K562 (cell line): ENCODE data around the gene ISY1. TPM values are rescaled to one million over a fixed set of nuclear protein-coding genes. Genes with fewer than 3 reads are reported as not detected.
A peak's percentile ranks its signal among the peaks of the same experiment; 100 is the strongest.

Experiments
- ATAC-seq: fragments of 200-7000 bp; cut with Tn5 transposase; 3 replicates; pipeline ENCODE4 v1.9.1; 2020; ENCODE audit warnings: moderate library complexity
- BruUV-seq: library from RNA; stranded (reverse); fragments of 400-500 nt; replicated peaks from 2 replicates; lab custom pipeline; 2021; lab: Mats Ljungman, UMichigan
- CTCF ChIA-PET: fragments of 300-600 bp; formaldehyde crosslinking; extraction: SDS; loops from one replicate; lab custom pipeline; 2021; ENCODE audit warnings: low intra/inter-chr PET ratio; lab: Yijun Ruan, JAX
- POLR2A ChIA-PET: fragments of 300-600, 350-650 bp; sonication (Branson Sonifier 250); formaldehyde crosslinking; extraction: SDS; loops from one replicate; lab custom pipeline; 2021; ENCODE audit warnings: antibody characterized with exemption, inconsistent platforms; lab: Yijun Ruan, JAX
- DNase-seq, 4 experiments: peaks; one replicate each; pipeline versions ENCODE4 v3.0.0 to v3.0.0-alpha.2; 2011 to 2018; ENCODE audit warnings: low spot score in 3 of 4, mixed read lengths in 3 of 4; ENCODE audit errors: extremely low read depth in 1 of 4
- FAIRE-seq: peaks from 2 replicates; lab custom pipeline; 2011; peaks lifted over from hg19 to GRCh38; lab: Jason Lieb, UNC
- H2AFZ ChIP-seq: 2 replicates; pipeline ENCODE4 v1.6.0; 2011; ENCODE audit warnings: low read depth, low read length, control low read depth, inconsistent platforms
- H3K27ac ChIP-seq: fragments of 200-600 bp; 3 replicates; pipeline ENCODE4 v1.8.0; 2011; ENCODE audit warnings: low read depth, mild to moderate bottlenecking, control low read depth, inconsistent platforms, low read length, moderate library complexity, mixed read lengths; ENCODE audit errors: extremely low read depth
- H3K27me3 ChIP-seq, 2 experiments: fragments of 300-600 bp in 1 of 2; 2 replicates in 1 of 2; 3 replicates in 1 of 2; pipeline versions ENCODE4 v1.6.0 to v1.8.0; 2011; ENCODE audit warnings: inconsistent platforms in 2 of 2, low read length in 2 of 2, mild to moderate bottlenecking in 1 of 2, mixed read lengths in 1 of 2, moderate library complexity in 1 of 2; ENCODE audit not compliant: control insufficient read depth in 2 of 2, insufficient read depth in 2 of 2
- H3K36me3 ChIP-seq: fragments of 300-600 bp; 3 replicates; pipeline ENCODE4 v1.8.0; 2011; ENCODE audit warnings: mild to moderate bottlenecking, low read length, inconsistent platforms; ENCODE audit not compliant: control insufficient read depth, insufficient read depth
- H3K4me1 ChIP-seq, 2 experiments: fragments of 200-600 bp in 1 of 2; replicated peaks in 1 of 2; 2 replicates in 1 of 2; 3 replicates in 1 of 2; pipeline versions ENCODE4 v1.5.1 to v1.8.0; 2011; ENCODE audit warnings: inconsistent platforms in 2 of 2, low read length in 2 of 2, mild to moderate bottlenecking in 1 of 2, mixed read lengths in 1 of 2, moderate library complexity in 1 of 2; ENCODE audit not compliant: control insufficient read depth in 2 of 2, insufficient read depth in 2 of 2
- H3K4me2 ChIP-seq: 2 replicates; pipeline ENCODE4 v1.6.1; 2011; ENCODE audit warnings: low read length, control low read depth, inconsistent platforms, mixed read lengths; ENCODE audit not compliant: insufficient read depth
- H3K4me3 ChIP-seq: fragments of 200-600 bp; sonication (generic), shearing (Covaris generic); 2 replicates; pipeline ENCODE4 v1.5.1; 2016; ENCODE audit warnings: control low read depth, inconsistent platforms
- H3K79me2 ChIP-seq: fragments of 200-600 bp; 3 replicates; pipeline ENCODE4 v1.8.0; 2011; ENCODE audit warnings: low read length, inconsistent platforms; ENCODE audit not compliant: control insufficient read depth, insufficient read depth
- H3K9ac ChIP-seq, 2 experiments: 2 replicates each; pipeline versions ENCODE4 v1.6.0 to v1.6.1; 2011; ENCODE audit warnings: low read depth in 2 of 2, low read length in 2 of 2, control low read depth in 1 of 2, inconsistent platforms in 1 of 2, mild to moderate bottlenecking in 1 of 2, mixed read lengths in 1 of 2; ENCODE audit not compliant: insufficient read depth in 1 of 2
- H3K9me1 ChIP-seq: one replicate; pipeline ENCODE4 v1.6.0; 2011; ENCODE audit warnings: inconsistent platforms, mild to moderate bottlenecking, low read length, moderate library complexity; ENCODE audit not compliant: control insufficient read depth, insufficient read depth
- H3K9me3 ChIP-seq: replicated peaks from 2 replicates; pipeline ENCODE4 v1.5.1; 2011; ENCODE audit warnings: low read depth, low read length, inconsistent platforms; ENCODE audit not compliant: control insufficient read depth, insufficient read depth
- H4K20me1 ChIP-seq: replicated peaks from 2 replicates; pipeline ENCODE4 v1.6.1; 2011; ENCODE audit warnings: low read length, inconsistent platforms, mixed read lengths; ENCODE audit not compliant: control insufficient read depth, insufficient read depth
- ATF4 ChIP-seq: fragments of 450-650 bp; formaldehyde crosslinking; IDR thresholded peaks from 2 replicates; pipeline ENCODE4 v1.4.0; 2022; ENCODE audit warnings: mild to moderate bottlenecking, moderate library complexity
- E2F6 ChIP-seq, 2 experiments: IDR thresholded peaks; 2 replicates each; pipeline ENCODE4 v1.6.1; 2011; ENCODE audit warnings: borderline replicate concordance in 1 of 2, control low read depth in 1 of 2, low read depth in 1 of 2, low read length in 1 of 2, mild to moderate bottlenecking in 1 of 2, mixed read lengths in 1 of 2, moderate library complexity in 1 of 2; ENCODE audit not compliant: insufficient read depth in 1 of 2, insufficient read length in 1 of 2, poor library complexity in 1 of 2, severe bottlenecking in 1 of 2; ENCODE audit errors: extremely low read depth in 1 of 2
- EGR1 ChIP-seq: fragments of 450-650 bp; conservative IDR thresholded peaks from 2 replicates; pipeline ENCODE4 v1.6.1; 2017; ENCODE audit warnings: mild to moderate bottlenecking
- GATA2 ChIP-seq: sonication (generic); formaldehyde crosslinking; IDR thresholded peaks from 2 replicates; pipeline ENCODE4 v1.4.0; 2020; ENCODE audit warnings: mild to moderate bottlenecking, missing genetic modification reagents
- GTF2E2 ChIP-seq: fragments of 200-800 bp; sonication (Bioruptor generic); IDR thresholded peaks from 2 replicates; pipeline ENCODE4 v1.6.1; 2016; ENCODE audit warnings: missing genetic modification characterization, missing compliant biosample characterization
- NR1H2 ChIP-seq: sonication (generic); formaldehyde crosslinking; IDR thresholded peaks from 2 replicates; pipeline ENCODE4 v1.4.0; 2020; ENCODE audit warnings: mild to moderate bottlenecking, missing genetic modification reagents
- PHF21A ChIP-seq: fragments of 450-650 bp; IDR thresholded peaks from 2 replicates; pipeline ENCODE4 v1.6.1; 2017; ENCODE audit warnings: low read depth, borderline replicate concordance
- PHF8 ChIP-seq: fragments of 200-600 bp; sonication (generic); IDR thresholded peaks from 2 replicates; pipeline ENCODE4 v1.6.1; 2012; ENCODE audit warnings: mixed run types, mild to moderate bottlenecking, inconsistent platforms, low read length, moderate library complexity, borderline replicate concordance
- POLR2AphosphoS5 ChIP-seq: IDR thresholded peaks from 2 replicates; pipeline ENCODE4 v1.6.1; 2011; ENCODE audit warnings: mild to moderate bottlenecking, low read depth, low read length, moderate library complexity; ENCODE audit not compliant: control insufficient read depth, insufficient read depth
- PRMT5 ChIP-seq: sonication (generic); formaldehyde crosslinking; IDR thresholded peaks from 2 replicates; pipeline ENCODE4 v1.5.0; 2020; ENCODE audit warnings: missing genetic modification reagents
- RBFOX2 ChIP-seq: fragments of 200-400 bp; formaldehyde crosslinking; IDR thresholded peaks from 2 replicates; pipeline ENCODE4 v1.6.1; 2017; ENCODE audit warnings: low read depth, mild to moderate bottlenecking, low read length, moderate library complexity
- RBM15 ChIP-seq: fragments of 200-400 bp; formaldehyde crosslinking; IDR thresholded peaks from 2 replicates; pipeline ENCODE4 v1.6.1; 2018; ENCODE audit warnings: mild to moderate bottlenecking, low read length, moderate library complexity; ENCODE audit not compliant: insufficient read depth
- SAFB ChIP-seq: fragments of 200-400 bp; formaldehyde crosslinking; IDR thresholded peaks from 2 replicates; pipeline ENCODE4 v1.6.1; 2017; ENCODE audit warnings: low read depth, low read length, borderline replicate concordance
- SPI1 ChIP-seq: IDR thresholded peaks from 2 replicates; pipeline ENCODE4 v1.6.1; 2011; ENCODE audit warnings: low read depth, low read length, control low read depth, borderline replicate concordance
- ZC3H8 ChIP-seq: fragments of 450-650 bp; IDR thresholded peaks from 2 replicates; pipeline ENCODE4 v1.6.1; 2017
- ZFX ChIP-seq: sonication (generic); formaldehyde crosslinking; IDR thresholded peaks from 2 replicates; pipeline ENCODE4 v1.8.0; 2022; ENCODE audit warnings: mild to moderate bottlenecking, missing genetic modification reagents, moderate library complexity
- ZKSCAN1 ChIP-seq: fragments of 150-350 bp; IDR thresholded peaks from 2 replicates; pipeline ENCODE4 v1.6.1; 2016; ENCODE audit warnings: low read depth, low read length
- ZNF79 ChIP-seq: fragments of 250-450 bp; sonication (Bioruptor Pico); IDR thresholded peaks from 2 replicates; pipeline ENCODE4 v1.4.0; 2020; ENCODE audit warnings: low read depth, mild to moderate bottlenecking, moderate library complexity
- WGBS: fragments of 100-300 bp; shearing (Covaris generic); methylation state at CpG from one replicate; pipeline ENCODE4 v1.1.6; 2016; ENCODE audit warnings: low coverage, mixed read lengths; ENCODE audit not compliant: insufficient coverage; ENCODE audit errors: missing lambda C conversion rate; 5-methylcytosine and 5-hydroxymethylcytosine counted together
- in situ Hi-C: fragments of 300-500 bp; cut with MboI; formaldehyde crosslinking; loops from 4 replicates; pipeline ENCODE4 v1.15.0; 2018; ENCODE audit warnings: inconsistent platforms, mixed read lengths
- intact Hi-C: fragments of 100-400 bp; cut with micrococcal nuclease; formaldehyde crosslinking; loops from 2 replicates; pipeline ENCODE4 v1.14.2; 2022
- polyA plus RNA-seq, 8 experiments: library from polyadenylated mRNA; depleted of rRNA in 4 of 8; stranded (reverse) in 5 of 8; unstranded in 3 of 8; fragments of >200 nt; fragmentation: Nextera tagmentation in 2 of 8; fragmentation: Illumina TruSeq in 1 of 8; extraction: Ambion mirVana in 2 of 8; extraction: Trizol in 1 of 8; gene quantifications; 2 replicates each; pipeline versions ENCODE4 v1.2.1 to v1.2.3, GENCODE V29; 2011 to 2014; ENCODE audit warnings: inconsistent platforms in 1 of 8, missing spikeins in 1 of 8
- total RNA-seq, 7 experiments: library from RNA; depleted of rRNA in 6 of 7; stranded (reverse); fragments of >200 nt in 6 of 7; fragmentation: Illumina TruSeq in 2 of 7; extraction: Trizol in 2 of 7; gene quantifications; 2 replicates each; pipeline versions ENCODE4 v1.2.1 to v1.2.3, GENCODE V29; 2011 to 2021; ENCODE audit warnings: low replicate concordance in 1 of 7
- TF ChIP-seq, protein P1 (sequence below): fragments of 200-800 bp; sonication (Bioruptor generic); IDR thresholded peaks from 2 replicates; pipeline ENCODE4 v1.6.1; 2017; ENCODE audit warnings: missing genetic modification characterization, missing compliant biosample characterization

ISY1 gene
- total and polyA plus RNA-seq, 9 of the 15 experiments (the other 6 are each of a cell fraction or from before 2014, with no cell fraction given): 23.5 to 50.0 (median 32.9) TPM

- BruUV-seq: no TSS peak
- H3K9me1 ChIP-seq: no peaks in the 10 kb centered on the region
- peak overlapping the region; percentile 69 for H2AFZ ChIP-seq
- H3K4me3 ChIP-seq: peak overlapping the region; percentile 58
- CTCF ChIA-PET: no interaction called here
- FAIRE-seq (no peak), DNase-seq (no peak), ATAC-seq (peak; percentile 57)
- H3K79me2 ChIP-seq: peaks cover 15% of the 10 kb centered on the region; the same call in 2 of the 3 replicates
- H3K27me3 ChIP-seq: no peaks in the 10 kb centered on the region
- no peaks in the 10 kb centered on the region for H4K20me1 ChIP-seq
- H3K36me3 ChIP-seq: no peaks in the 10 kb centered on the region
- peak overlapping the region; percentile 68 to 94 for H3K9ac ChIP-seq
- WGBS: 1% methylated on average over 20 of the region's 80 CpGs
- in situ Hi-C loops: no loop called here
- H3K4me1 ChIP-seq: peaks cover 20 to 30% of the 10 kb centered on the region in 2 experiments
- POLR2A ChIA-PET: interaction anchor here (0.6 to 2.1 kb wide), 8 partner anchors 8 to 124 kb away, joined by 3 to 10 read pairs (median 4); no protein-coding TSS in a partner anchor
- no peaks in the 10 kb centered on the region for H3K9me3 ChIP-seq
- peak overlapping the region; percentile 87 for H3K4me2 ChIP-seq
- H3K27ac ChIP-seq: peak overlapping the region; percentile 75
- intact Hi-C loops: no loop called here
- TF ChIP-seq POLR2AphosphoS5: 0 out of 2 replicates have a peak, but pooled peaks have one; percentile 15
- peak; percentile 77 for TF ChIP-seq RBFOX2
- TF ChIP-seq GTF2E2 (tag): no peak
- peak in 1 of 2 experiments; percentile 15 for TF ChIP-seq E2F6 (IDR thresholded peaks at IDR 0.05; ENCODE audit: borderline replicate concordance in 1 of 2, extremely low read depth in 1 of 2, insufficient read depth in 1 of 2, insufficient read length in 1 of 2, low read depth in 1 of 2, low read length in 1 of 2, poor library complexity in 1 of 2, severe bottlenecking in 1 of 2)
- TF ChIP-seq EGR1: peak; percentile 17; the same call in 1 of the 2 replicates
- TF ChIP-seq PHF8: peak; percentile 26; the same call in 1 of the 2 replicates
- peak; percentile 47; the same call in 1 of the 2 replicates for TF ChIP-seq SPI1
- no peak for TF ChIP-seq ZNF79
- TF ChIP-seq ZC3H8: no peak
- TF ChIP-seq ZKSCAN1: no peak
- TF ChIP-seq, protein P1, sequence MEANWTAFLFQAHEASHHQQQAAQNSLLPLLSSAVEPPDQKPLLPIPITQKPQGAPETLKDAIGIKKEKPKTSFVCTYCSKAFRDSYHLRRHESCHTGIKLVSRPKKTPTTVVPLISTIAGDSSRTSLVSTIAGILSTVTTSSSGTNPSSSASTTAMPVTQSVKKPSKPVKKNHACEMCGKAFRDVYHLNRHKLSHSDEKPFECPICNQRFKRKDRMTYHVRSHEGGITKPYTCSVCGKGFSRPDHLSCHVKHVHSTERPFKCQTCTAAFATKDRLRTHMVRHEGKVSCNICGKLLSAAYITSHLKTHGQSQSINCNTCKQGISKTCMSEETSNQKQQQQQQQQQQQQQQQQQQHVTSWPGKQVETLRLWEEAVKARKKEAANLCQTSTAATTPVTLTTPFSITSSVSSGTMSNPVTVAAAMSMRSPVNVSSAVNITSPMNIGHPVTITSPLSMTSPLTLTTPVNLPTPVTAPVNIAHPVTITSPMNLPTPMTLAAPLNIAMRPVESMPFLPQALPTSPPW: peak; percentile 64
- no peak for TF ChIP-seq PRMT5 (CRISPR knock-in tag)
- TF ChIP-seq PHF21A: no peak
- TF ChIP-seq ATF4 (CRISPR knock-in tag): no peak
- TF ChIP-seq GATA2 (CRISPR knock-in tag): no peak
- TF ChIP-seq SAFB: peak; percentile 60
- TF ChIP-seq ZFX (CRISPR knock-in tag): peak; percentile 61
- no peak for TF ChIP-seq NR1H2 (CRISPR knock-in tag)
- TF ChIP-seq RBM15: no peak
Observed at GRCh38 chr3:129121016-129121791, 39.7 kb downstream of the ISY1 start.
